ENCODE data around the gene TOB1. TPM values are rescaled to one million over a fixed set of nuclear protein-coding genes. Genes with fewer than 3 reads are reported as not detected.

The TOB1 gene
- total and polyA plus RNA-seq, 2 of the 4 experiments (the other 2 are of a cell fraction) = 4.3 to 9.0 TPM

- H3K14ac ChIP-seq (replicated peaks; ENCODE audit: low read depth, low read length) = no peak overlapping the region
- H3K4me3 ChIP-seq (ENCODE audit: insufficient read depth, low read depth, low read length) = no peak overlapping the region
- DNase-seq (no peak), ATAC-seq (ENCODE audit: low read depth) (no peak)
- peak overlapping the region; percentile 51 for H2AFZ ChIP-seq (replicated peaks; ENCODE audit: low read length, poor library complexity)
- H2BK20ac ChIP-seq (ENCODE audit: low read depth, low read length) = no peak overlapping the region
- intact Hi-C loops (cut with micrococcal nuclease) (no loop called here), in situ Hi-C loops (cut with MboI; ENCODE audit: low sequenced_read_pairs) (no loop called here), dilution Hi-C loops (cut with HindIII; ENCODE audit: low sequenced_read_pairs, unreplicated experiment) (no loop called here)
- H3K79me1 ChIP-seq (ENCODE audit: low read depth in 1 of 2, low read length in 2 of 2) = no peaks in the 10 kb centered on the region
- H4K5ac ChIP-seq (ENCODE audit: low read depth, low read length) = no peak overlapping the region
- TF ChIP-seq RFX5 (IDR thresholded peaks at IDR 0.05; ENCODE audit: low read depth, low read length) = no peak
- no peak for TF ChIP-seq BHLHE40 (IDR thresholded peaks at IDR 0.05; ENCODE audit: low read depth, low read length)
- no peak for TF ChIP-seq MAZ (IDR thresholded peaks at IDR 0.05; ENCODE audit: borderline replicate concordance, low read depth, low read length)
- no peak for TF ChIP-seq USF2 (IDR thresholded peaks at IDR 0.05; ENCODE audit: low read depth, low read length)
- TF ChIP-seq MXI1 (IDR thresholded peaks at IDR 0.05; ENCODE audit: borderline replicate concordance, low read depth, low read length) = no peak
- TF ChIP-seq MAFK (IDR thresholded peaks at IDR 0.05; ENCODE audit: low read depth, low read length) = no peak
- no peak for TF ChIP-seq CTCF (conservative IDR thresholded peaks at IDR 0.05; ENCODE audit: low read depth, low read length)
- no peak for TF ChIP-seq ELK1 (IDR thresholded peaks at IDR 0.05; ENCODE audit: borderline replicate concordance, low read depth, low read length)
- TF ChIP-seq NFE2L2 (IDR thresholded peaks at IDR 0.05; ENCODE audit: low read depth, low read length) = no peak
- TF ChIP-seq RAD21 (IDR thresholded peaks at IDR 0.05; ENCODE audit: low read length) = no peak
- no peak overlapping the region for H2AK5ac ChIP-seq (ENCODE audit: low read depth, low read length)
- no peak overlapping the region for H3K4me2 ChIP-seq (ENCODE audit: low read depth, low read length)
- H2AK9ac ChIP-seq (replicated peaks; ENCODE audit: low read depth, low read length, poor library complexity) = no peak overlapping the region
- H3K23ac ChIP-seq (ENCODE audit: low read depth, low read length) = no peak overlapping the region
- H3K27ac ChIP-seq (ENCODE audit: insufficient read depth, low read length) = no peak overlapping the region
- peaks cover 9% of the 10 kb centered on the region; the same call in 1 of the 2 replicates for H3K27me3 ChIP-seq (ENCODE audit: control insufficient read depth, insufficient read depth, low read length)
- H4K8ac ChIP-seq (ENCODE audit: low read depth in 2 of 2, low read length in 2 of 2) = no peak overlapping the region
- H2BK5ac ChIP-seq (ENCODE audit: low read depth, low read length, poor library complexity, severe bottlenecking) = no peak overlapping the region
- H4K20me1 ChIP-seq (ENCODE audit: insufficient read depth, low read length) = no peaks in the 10 kb centered on the region; the same call in 1 of the 2 replicates
- ChIA-PET CTCF (no interaction called here), POLR2A (ENCODE audit: unreplicated experiment) (no interaction called here)
- no peak overlapping the region for H2BK15ac ChIP-seq (ENCODE audit: low read depth, low read length)
- no peak overlapping the region for H4K91ac ChIP-seq (ENCODE audit: insufficient read depth, low read depth, low read length)
- no peaks in the 10 kb centered on the region for H3K36me3 ChIP-seq (ENCODE audit: control insufficient read depth, insufficient read depth, low read length)
- WGBS, 2 experiments (ENCODE audit: extremely low coverage in 2 of 2, insufficient read length in 1 of 2) = no CpG with 5 or more reads among the region's 11 CpGs
- H3K9ac ChIP-seq (ENCODE audit: low read depth, low read length) = no peak overlapping the region
- no peak overlapping the region for H2BK120ac ChIP-seq (ENCODE audit: low read depth, low read length)
- no peaks in the 10 kb centered on the region for H3K9me1 ChIP-seq (ENCODE audit: insufficient read depth, low read length)
- no TSS peak for BruUV-seq (replicated peaks)
- H3K9me3 ChIP-seq (ENCODE audit: control insufficient read depth, insufficient read depth, low read length) = no peaks in the 10 kb centered on the region
- H3K56ac ChIP-seq (ENCODE audit: extremely low read depth, insufficient read depth, low read length) = no peak overlapping the region
- no peak overlapping the region for H3K18ac ChIP-seq (ENCODE audit: low read depth, low read length)
- peaks cover 4% of the 10 kb centered on the region; the same call in 1 of the 2 replicates for H3K4me1 ChIP-seq (ENCODE audit: control insufficient read depth, insufficient read depth, low read length)
- no peak overlapping the region for H3K4ac ChIP-seq (ENCODE audit: low read depth, low read length)
Measured at GRCh38 chr17:50831471-50831928, 34.7 kb downstream of the TOB1 start.
